ENCODE measurements around the gene ARTN. TPM values are rescaled to one million over a fixed set of nuclear protein-coding genes. Genes with fewer than 3 reads are reported as not detected.
A peak's percentile ranks its signal among the peaks of the same experiment; 100 is the strongest.

The ARTN gene
- total RNA-seq, 1 experiment from 2014 or later: 10.6 TPM

- H3K4me1 Mint-ChIP-seq: peaks cover 24 to 32% of the 10 kb centered on the region in 2 experiments
- H3K36me3 Mint-ChIP-seq (ENCODE audit: insufficient read depth in 1 of 3, low read depth in 3 of 3): peaks cover 28 to 58% (median 57%) of the 10 kb centered on the region in 3 experiments; a peak in 6 of 7 replicates
- peak overlapping the region; percentile 57 for H3K4me2 ChIP-seq (ENCODE audit: insufficient read depth, insufficient read length, low read length)
- no peak for TF ChIP-seq CTCF (conservative IDR thresholded peaks at IDR 0.05)
- no peak overlapping the region for H2BK5ac ChIP-seq (ENCODE audit: insufficient read length, low read length)
- no peak overlapping the region for H3K4ac ChIP-seq (ENCODE audit: low read depth, low read length)
- no peaks in the 10 kb centered on the region for H3K27me3 Mint-ChIP-seq (ENCODE audit: low read depth)
- H2AK5ac ChIP-seq (ENCODE audit: insufficient read length, low read length): no peak overlapping the region
- no peaks in the 10 kb centered on the region for H4K20me1 ChIP-seq (ENCODE audit: control insufficient read depth, insufficient read depth, insufficient read length)
- no peak overlapping the region for H4K5ac ChIP-seq (ENCODE audit: insufficient read length, low read depth, low read length)
- no peak for DNase-seq
- H3K23me2 ChIP-seq (ENCODE audit: insufficient read length, low read depth, low read length, poor library complexity, severe bottlenecking): peaks cover 14% of the 10 kb centered on the region
- no CpG with 5 or more reads among the region's 13 CpGs for WGBS (ENCODE audit: extremely low coverage, insufficient read length, low lambda C conversion rate)
- no peaks in the 10 kb centered on the region; a peak in 1 of 5 replicates for H3K9me3 Mint-ChIP-seq
- no peak overlapping the region for H2BK12ac ChIP-seq (ENCODE audit: insufficient read length, low read depth, low read length)
- no peak overlapping the region for H3K27ac ChIP-seq (ENCODE audit: insufficient read length, low read depth, low read length)
- H3K27ac Mint-ChIP-seq: no peak overlapping the region; a peak in 1 of 7 replicates
- H3K14ac ChIP-seq (ENCODE audit: insufficient read depth, low read length): no peak overlapping the region; the same call in 1 of the 2 replicates
- H2BK15ac ChIP-seq (ENCODE audit: low read depth, low read length): no peak overlapping the region
- no peak overlapping the region for H3T11ph ChIP-seq (ENCODE audit: low read length)
- H3K56ac ChIP-seq (ENCODE audit: insufficient read length, low read depth, low read length): peak overlapping the region; percentile 30
- H2BK20ac ChIP-seq (ENCODE audit: low read depth, low read length, poor library complexity, severe bottlenecking): no peak overlapping the region
- H2BK120ac ChIP-seq (ENCODE audit: low read depth, low read length, poor library complexity, severe bottlenecking): no peak overlapping the region
- peak overlapping the region; percentile 39 for H3K9ac ChIP-seq (ENCODE audit: extremely low read depth, insufficient read length, low read length)
- H3K79me2 ChIP-seq (ENCODE audit: insufficient read depth, low read length): peaks cover 2% of the 10 kb centered on the region; the same call in 1 of the 2 replicates
- H3K4me3 Mint-ChIP-seq: peak overlapping the region; percentile 89 to 92
- H2AFZ ChIP-seq (ENCODE audit: low read length): no peak overlapping the region
- H3K18ac ChIP-seq (ENCODE audit: insufficient read length, low read depth, low read length): no peak overlapping the region
- H4K91ac ChIP-seq (ENCODE audit: insufficient read length, low read depth, low read length): no peak overlapping the region
- H4K8ac ChIP-seq (replicated peaks; ENCODE audit: insufficient read length, low read depth, low read length): no peak overlapping the region
- H3K23ac ChIP-seq (ENCODE audit: insufficient read length, low read depth, low read length): no peak overlapping the region
- H3K27me3 ChIP-seq (ENCODE audit: insufficient read depth, low read length): no peaks in the 10 kb centered on the region
- H3K79me1 ChIP-seq (ENCODE audit: insufficient read depth, low read depth, low read length, poor library complexity, severe bottlenecking): peaks cover 5% of the 10 kb centered on the region
- no peaks in the 10 kb centered on the region for H3K9me3 ChIP-seq (ENCODE audit: control insufficient read depth, low read depth, low read length)
- H3K4me1 ChIP-seq (ENCODE audit: insufficient read depth, low read length): peaks cover 8% of the 10 kb centered on the region; the same call in 1 of the 2 replicates
Observed at GRCh38 chr1:43980255-43981134, 46.9 kb downstream of the ARTN start.
